Fibroblast of lung (primary cell): Measurements from ENCODE around the gene PKP3. TPM values are rescaled to one million over a fixed set of nuclear protein-coding genes. Genes with fewer than 3 reads are reported as not detected.

ENCODE experiments used
- DNase-seq, 2 donors: peaks; one replicate each; pipeline versions ENCODE4 v3.0.0 to v3.0.0-alpha.2; 2010; ENCODE audit warnings: low read depth in 2 of 2
- H2AFZ ChIP-seq: 2 replicates; pipeline ENCODE4 v1.5.1; 2012; ENCODE audit warnings: low read length, control low read depth, inconsistent platforms
- H3K27ac ChIP-seq: 2 replicates; pipeline ENCODE4 v1.5.1; 2011; ENCODE audit warnings: low read length, control low read depth; ENCODE audit not compliant: insufficient read depth
- H3K27me3 ChIP-seq: 2 replicates; pipeline ENCODE4 v1.5.1; 2011; ENCODE audit warnings: mild to moderate bottlenecking, low read length; ENCODE audit not compliant: control insufficient read depth, insufficient read depth
- H3K36me3 ChIP-seq: 2 replicates; pipeline ENCODE4 v1.5.1; 2011; ENCODE audit warnings: low read length; ENCODE audit not compliant: control insufficient read depth, insufficient read depth
- H3K4me1 ChIP-seq: 2 replicates; pipeline ENCODE4 v1.5.1; 2011; ENCODE audit warnings: low read length; ENCODE audit not compliant: control insufficient read depth, insufficient read depth; ENCODE audit errors: extremely low read depth
- H3K4me2 ChIP-seq: 2 replicates; pipeline ENCODE4 v1.5.1; 2011; ENCODE audit warnings: low read length, control low read depth; ENCODE audit not compliant: insufficient read depth; ENCODE audit errors: extremely low read depth
- H3K4me3 ChIP-seq, 4 experiments: fragments of 200-600 bp in 1 of 4; sonication (generic) in 1 of 4; replicated peaks in 1 of 4; 2 replicates each; pipeline ENCODE4 v1.5.1; 2011 to 2016; ENCODE audit warnings: low read length in 4 of 4, low read depth in 3 of 4, mild to moderate bottlenecking in 3 of 4, control low read depth in 2 of 4, inconsistent platforms in 1 of 4, mixed read lengths in 1 of 4; ENCODE audit not compliant: insufficient read depth in 1 of 4; ENCODE audit errors: control extremely low read depth in 1 of 4
- H3K79me2 ChIP-seq: 2 replicates; pipeline ENCODE4 v1.5.1; 2012; ENCODE audit warnings: mild to moderate bottlenecking, low read length, inconsistent platforms; ENCODE audit not compliant: control insufficient read depth, insufficient read depth
- H3K9ac ChIP-seq: 2 replicates; pipeline ENCODE4 v1.5.1; 2011; ENCODE audit warnings: mild to moderate bottlenecking, low read length, control low read depth; ENCODE audit not compliant: insufficient read depth
- H3K9me3 ChIP-seq: 2 replicates; pipeline ENCODE4 v1.5.1; 2012; ENCODE audit warnings: low read depth, low read length; ENCODE audit not compliant: control insufficient read depth, insufficient read depth
- H4K20me1 ChIP-seq: 2 replicates; pipeline ENCODE4 v1.5.1; 2011; ENCODE audit warnings: low read length; ENCODE audit not compliant: control insufficient read depth, insufficient read depth; ENCODE audit errors: extremely low read depth
- EZH2 ChIP-seq: IDR thresholded peaks from 2 replicates; pipeline ENCODE4 v1.5.1; 2012; ENCODE audit warnings: low read length, control low read depth, mild to moderate bottlenecking; ENCODE audit errors: missing control alignments
- polyA plus RNA-seq, 2 donors: library from polyadenylated mRNA; depleted of rRNA in 1 of 2; stranded (reverse) in 1 of 2; unstranded in 1 of 2; fragments of >200 nt; gene quantifications; 2 replicates each; pipeline ENCODE4 v1.2.1, GENCODE V29; 2011 to 2012; ENCODE audit warnings: missing spikeins in 1 of 2
- total RNA-seq: library from RNA; depleted of rRNA; stranded (reverse); fragments of >200 nt; gene quantifications from 2 replicates; pipeline ENCODE4 v1.2.1, GENCODE V29; 2014
- TF ChIP-seq, protein P1 (sequence below), 2 donors: IDR thresholded peaks in 1 of 2; conservative IDR thresholded peaks in 1 of 2; 1 replicate in 1 of 2; 2 replicates in 1 of 2; pipeline ENCODE4 v1.5.1; 2011 to 2012; ENCODE audit warnings: low read length in 2 of 2, control low read depth in 1 of 2, inconsistent platforms in 1 of 2, low read depth in 1 of 2, mild to moderate bottlenecking in 1 of 2

PKP3 gene
- total and polyA plus RNA-seq, 2 donors (not counting 1 experiment from before 2014, with no cell fraction given): 0.17 to 0.83 TPM

DNA sequence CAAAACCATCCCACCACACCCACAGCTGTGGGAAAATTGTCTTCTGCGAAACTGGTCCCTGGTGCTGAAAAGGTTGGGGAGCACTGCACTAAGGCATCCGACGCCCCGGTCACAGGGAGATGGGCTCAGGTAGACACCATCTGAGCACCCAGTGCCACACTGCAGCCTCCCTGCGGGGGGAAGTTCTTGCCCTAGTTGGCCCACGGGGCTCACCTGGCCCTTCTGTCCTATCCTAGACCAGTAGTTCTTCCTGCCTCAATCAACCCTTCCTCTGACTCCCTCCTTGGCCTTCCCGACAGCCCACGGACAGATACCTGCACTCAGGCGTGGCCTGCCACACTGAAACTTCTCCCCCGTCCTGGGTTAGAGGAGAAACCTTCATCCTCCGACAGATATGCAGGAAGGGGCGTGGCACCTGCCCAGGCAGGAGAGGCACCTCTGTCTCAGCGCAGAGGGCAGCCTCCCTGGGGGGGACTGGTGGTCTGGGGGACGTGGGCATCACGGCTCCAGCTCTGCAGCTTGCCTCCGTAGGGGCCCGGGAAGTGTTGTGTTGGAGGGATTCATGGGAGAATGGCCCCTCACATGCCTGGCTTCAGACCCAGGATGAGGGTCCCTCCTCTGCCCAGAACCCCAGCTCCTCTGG is 43.3 kb downstream of the PKP3 start:
- Histone ChIP-seq H4K20me1 (no peaks in the 10 kb centered on the region), H3K4me3 (no peak overlapping the region), H3K9me3 (no peaks in the 10 kb centered on the region), H3K27me3 (peaks cover 2% of the 10 kb centered on the region), H3K9ac (no peak overlapping the region), H3K36me3 (no peaks in the 10 kb centered on the region), H2AFZ (no peak overlapping the region), H3K4me1 (no peaks in the 10 kb centered on the region), H3K4me2 (no peak overlapping the region), H3K27ac (no peak overlapping the region), H3K79me2 (no peaks in the 10 kb centered on the region)
- no peak for DNase-seq
- TF ChIP-seq, protein P1, sequence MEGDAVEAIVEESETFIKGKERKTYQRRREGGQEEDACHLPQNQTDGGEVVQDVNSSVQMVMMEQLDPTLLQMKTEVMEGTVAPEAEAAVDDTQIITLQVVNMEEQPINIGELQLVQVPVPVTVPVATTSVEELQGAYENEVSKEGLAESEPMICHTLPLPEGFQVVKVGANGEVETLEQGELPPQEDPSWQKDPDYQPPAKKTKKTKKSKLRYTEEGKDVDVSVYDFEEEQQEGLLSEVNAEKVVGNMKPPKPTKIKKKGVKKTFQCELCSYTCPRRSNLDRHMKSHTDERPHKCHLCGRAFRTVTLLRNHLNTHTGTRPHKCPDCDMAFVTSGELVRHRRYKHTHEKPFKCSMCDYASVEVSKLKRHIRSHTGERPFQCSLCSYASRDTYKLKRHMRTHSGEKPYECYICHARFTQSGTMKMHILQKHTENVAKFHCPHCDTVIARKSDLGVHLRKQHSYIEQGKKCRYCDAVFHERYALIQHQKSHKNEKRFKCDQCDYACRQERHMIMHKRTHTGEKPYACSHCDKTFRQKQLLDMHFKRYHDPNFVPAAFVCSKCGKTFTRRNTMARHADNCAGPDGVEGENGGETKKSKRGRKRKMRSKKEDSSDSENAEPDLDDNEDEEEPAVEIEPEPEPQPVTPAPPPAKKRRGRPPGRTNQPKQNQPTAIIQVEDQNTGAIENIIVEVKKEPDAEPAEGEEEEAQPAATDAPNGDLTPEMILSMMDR (conservative IDR thresholded peaks at IDR 0.05 in 1 of 2, IDR thresholded peaks at IDR 0.05 in 1 of 2; ENCODE audit: low read depth in 1 of 2, low read length in 2 of 2): no peak
- TF ChIP-seq EZH2: no peak

DNA sequence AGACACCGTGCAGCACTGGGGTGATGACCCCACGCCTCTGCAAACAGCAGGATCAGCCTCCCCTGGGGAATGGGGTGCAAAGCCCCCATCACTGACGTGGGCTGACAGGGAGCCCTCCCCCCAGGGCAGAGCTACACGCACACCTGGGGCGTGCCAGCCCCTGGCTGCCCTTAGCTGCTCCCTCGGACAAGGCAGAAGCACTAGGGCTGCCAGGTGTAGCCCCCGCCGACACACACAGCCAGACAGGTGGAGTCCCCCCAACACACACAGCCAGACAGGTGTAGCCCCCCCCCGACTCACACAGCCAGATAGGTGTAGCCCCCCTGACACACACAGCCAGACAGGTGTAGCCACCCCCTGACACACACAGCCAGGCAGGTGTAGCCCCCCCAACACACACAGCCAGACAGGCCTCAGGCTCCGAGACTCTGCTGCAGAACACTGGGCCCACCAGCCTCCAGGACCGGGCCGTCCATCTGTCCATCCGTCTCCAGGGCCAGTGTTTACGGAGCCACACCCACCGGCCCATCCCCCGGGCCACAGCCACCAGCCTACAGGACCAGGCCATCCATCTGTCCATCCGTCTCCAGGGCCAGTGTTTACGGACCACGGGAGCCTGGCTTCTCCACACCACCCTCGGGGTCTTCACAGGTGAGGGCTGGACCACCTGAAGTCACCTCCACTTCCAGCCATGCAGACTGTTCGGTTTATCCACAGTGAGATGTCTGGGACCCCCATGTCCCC is 44.3 kb downstream of the PKP3 start:
- no peak overlapping the region for H2AFZ ChIP-seq
- H3K4me3 ChIP-seq: no peak overlapping the region

More for the DNA sequence above, 44.3 kb downstream of the PKP3 start:
- no peak for TF ChIP-seq EZH2
- TF ChIP-seq, protein P1 (conservative IDR thresholded peaks at IDR 0.05 in 1 of 2, IDR thresholded peaks at IDR 0.05 in 1 of 2; ENCODE audit: low read depth in 1 of 2, low read length in 2 of 2): no peak
- Histone ChIP-seq H3K36me3 (no peaks in the 10 kb centered on the region), H3K27ac (no peak overlapping the region), H3K4me2 (no peak overlapping the region), H3K9me3 (no peaks in the 10 kb centered on the region), H3K9ac (no peak overlapping the region), H4K20me1 (no peaks in the 10 kb centered on the region), H3K4me1 (no peaks in the 10 kb centered on the region), H3K27me3 (peaks cover 2% of the 10 kb centered on the region), H3K79me2 (no peaks in the 10 kb centered on the region)
- DNase-seq: no peak
